Loucy (cell line): ENCODE data around the gene SH3RF3.

Experiments
- H2AFZ ChIP-seq: fragments of 200-600 bp; sonication (generic); 2 replicates; pipeline ENCODE4 v1.6.0; 2016; ENCODE audit warnings: antibody characterized with exemption, mild to moderate bottlenecking, low read length, moderate library complexity
- H3F3A ChIP-seq: fragments of 200-600 bp; 2 replicates; pipeline ENCODE4 v1.6.0; 2016; ENCODE audit warnings: antibody characterized with exemption, low read depth, mild to moderate bottlenecking
- H3K27me3 ChIP-seq: fragments of 200-600 bp; sonication (generic); 2 replicates; pipeline ENCODE4 v1.6.1; 2014; ENCODE audit warnings: low read length, mild to moderate bottlenecking; ENCODE audit not compliant: insufficient read depth, poor library complexity, severe bottlenecking
- H3K36me3 ChIP-seq: fragments of 200-600 bp; sonication (generic); 2 replicates; pipeline ENCODE4 v1.6.1; 2016; ENCODE audit warnings: low read length; ENCODE audit not compliant: insufficient read depth
- H3K4me1 ChIP-seq: fragments of 200-600 bp; sonication (generic); 2 replicates; pipeline ENCODE4 v1.5.1; 2014; ENCODE audit warnings: low read length, mild to moderate bottlenecking; ENCODE audit not compliant: insufficient read depth, poor library complexity, severe bottlenecking
- H3K4me2 ChIP-seq: fragments of 200-600 bp; sonication (generic); 2 replicates; pipeline ENCODE4 v1.6.0; 2014; ENCODE audit warnings: antibody characterized with exemption, low read length, low read depth, mild to moderate bottlenecking; ENCODE audit not compliant: poor library complexity, severe bottlenecking
- H3K4me3 ChIP-seq: fragments of 200-600 bp; sonication (generic); 2 replicates; pipeline ENCODE4 v1.5.1; 2014; ENCODE audit warnings: low read length, mild to moderate bottlenecking, mixed read lengths; ENCODE audit not compliant: poor library complexity, severe bottlenecking
- H3K79me2 ChIP-seq: fragments of 200-600 bp; sonication (generic); 2 replicates; pipeline ENCODE4 v1.6.1; 2014; ENCODE audit warnings: low read length; ENCODE audit not compliant: insufficient read depth
- H3K9ac ChIP-seq: fragments of 200-600 bp; sonication (generic); 2 replicates; pipeline ENCODE4 v1.6.0; 2014; ENCODE audit warnings: mild to moderate bottlenecking, low read depth, low read length, moderate library complexity; ENCODE audit not compliant: poor library complexity, severe bottlenecking
- H3K9me2 ChIP-seq: fragments of 200-600 bp; sonication (generic); replicated peaks from 2 replicates; pipeline ENCODE4 v1.6.1; 2016; ENCODE audit warnings: low read depth, low read length, mixed read lengths
- H3K9me3 ChIP-seq: fragments of 200-600 bp; sonication (generic); 2 replicates; pipeline ENCODE4 v1.6.1; 2014; ENCODE audit warnings: mild to moderate bottlenecking, antibody characterized with exemption, low read length, low read depth; ENCODE audit not compliant: insufficient read depth
- H4K20me1 ChIP-seq: fragments of 200-600 bp; sonication (generic); 2 replicates; pipeline ENCODE4 v1.6.0; 2014; ENCODE audit warnings: antibody characterized with exemption, low read length, mild to moderate bottlenecking; ENCODE audit not compliant: insufficient read depth, poor library complexity, severe bottlenecking
- EZH2phosphoT487 ChIP-seq: fragments of 200-600 bp; IDR thresholded peaks from 2 replicates; pipeline ENCODE4 v1.6.1; 2018; ENCODE audit warnings: antibody characterized with exemption, mild to moderate bottlenecking, moderate library complexity, borderline replicate concordance
- TF ChIP-seq, protein P1 (sequence below): fragments of 200-600 bp; sonication (generic); conservative IDR thresholded peaks from 2 replicates; pipeline ENCODE4 v1.5.1; 2014; ENCODE audit warnings: mild to moderate bottlenecking, antibody characterized with exemption, low read length

SH3RF3 gene

GRCh38 chr2:109365131-109365530 is 236.1 kb downstream of the SH3RF3 start:
- Histone ChIP-seq H3K36me3 (no peaks in the 10 kb centered on the region), H3F3A (no peaks in the 10 kb centered on the region), H3K79me2 (no peaks in the 10 kb centered on the region), H3K9me3 (no peaks in the 10 kb centered on the region), H3K27me3 (no peaks in the 10 kb centered on the region), H3K9ac (no peak overlapping the region), H4K20me1 (no peaks in the 10 kb centered on the region), H3K4me1 (peaks cover 14% of the 10 kb centered on the region), H2AFZ (no peak overlapping the region), H3K9me2 (no peaks in the 10 kb centered on the region), H3K4me3 (no peak overlapping the region), H3K4me2 (no peak overlapping the region)
- TF ChIP-seq, protein P1, sequence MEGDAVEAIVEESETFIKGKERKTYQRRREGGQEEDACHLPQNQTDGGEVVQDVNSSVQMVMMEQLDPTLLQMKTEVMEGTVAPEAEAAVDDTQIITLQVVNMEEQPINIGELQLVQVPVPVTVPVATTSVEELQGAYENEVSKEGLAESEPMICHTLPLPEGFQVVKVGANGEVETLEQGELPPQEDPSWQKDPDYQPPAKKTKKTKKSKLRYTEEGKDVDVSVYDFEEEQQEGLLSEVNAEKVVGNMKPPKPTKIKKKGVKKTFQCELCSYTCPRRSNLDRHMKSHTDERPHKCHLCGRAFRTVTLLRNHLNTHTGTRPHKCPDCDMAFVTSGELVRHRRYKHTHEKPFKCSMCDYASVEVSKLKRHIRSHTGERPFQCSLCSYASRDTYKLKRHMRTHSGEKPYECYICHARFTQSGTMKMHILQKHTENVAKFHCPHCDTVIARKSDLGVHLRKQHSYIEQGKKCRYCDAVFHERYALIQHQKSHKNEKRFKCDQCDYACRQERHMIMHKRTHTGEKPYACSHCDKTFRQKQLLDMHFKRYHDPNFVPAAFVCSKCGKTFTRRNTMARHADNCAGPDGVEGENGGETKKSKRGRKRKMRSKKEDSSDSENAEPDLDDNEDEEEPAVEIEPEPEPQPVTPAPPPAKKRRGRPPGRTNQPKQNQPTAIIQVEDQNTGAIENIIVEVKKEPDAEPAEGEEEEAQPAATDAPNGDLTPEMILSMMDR = no peak
- TF ChIP-seq EZH2phosphoT487 = no peak

- Histone ChIP-seq H3K36me3 (peaks cover 10% of the 10 kb centered on the region; the same call in 1 of the 2 replicates), H3F3A (no peaks in the 10 kb centered on the region), H3K27me3 (no peaks in the 10 kb centered on the region), H3K9me3 (no peaks in the 10 kb centered on the region), H2AFZ (no peak overlapping the region), H3K79me2 (no peaks in the 10 kb centered on the region), H4K20me1 (no peaks in the 10 kb centered on the region), H3K9ac (no peak overlapping the region), H3K4me1 (peaks cover 14% of the 10 kb centered on the region), H3K4me3 (no peak overlapping the region), H3K4me2 (no peak overlapping the region), H3K9me2 (no peaks in the 10 kb centered on the region)
- no peak for TF ChIP-seq EZH2phosphoT487
- TF ChIP-seq, protein P1 = no peak
These were observed 238.7 kb downstream of the SH3RF3 start for GRCh38 chr2:109367683-109368082.

GRCh38 chr2:109368798-109369197 is 239.8 kb downstream of the SH3RF3 start:
- Histone ChIP-seq H3K27me3 (no peaks in the 10 kb centered on the region), H3K79me2 (no peaks in the 10 kb centered on the region), H4K20me1 (no peaks in the 10 kb centered on the region), H3K9ac (no peak overlapping the region), H3K9me2 (no peaks in the 10 kb centered on the region), H3K36me3 (peaks cover 10% of the 10 kb centered on the region; the same call in 1 of the 2 replicates), H3F3A (no peaks in the 10 kb centered on the region), H3K4me1 (peaks cover 9% of the 10 kb centered on the region), H2AFZ (no peak overlapping the region), H3K9me3 (no peaks in the 10 kb centered on the region), H3K4me2 (no peak overlapping the region), H3K4me3 (no peak overlapping the region)
- no peak for TF ChIP-seq EZH2phosphoT487
- TF ChIP-seq, protein P1 = no peak
